Measurements from ENCODE around the gene FOXN3. TPM values are rescaled to one million over a fixed set of nuclear protein-coding genes. Genes with fewer than 3 reads are reported as not detected.

The FOXN3 gene
- polyA plus RNA-seq, 2 of the 4 experiments (the other 2 are of a cell fraction), result 6.0 to 6.4 TPM

GRCh38 chr14:89249972-89250654, 166.9 kb downstream of the FOXN3 start:
- no peak for FAIRE-seq

GRCh38 chr14:89249065-89249695, 167.9 kb downstream of the FOXN3 start:
- no peak for ATAC-seq
- 72% methylated on average over 7 of the region's 7 CpGs for WGBS (ENCODE audit: missing lambda C conversion rate)
- H3K4me2 ChIP-seq, result no peak overlapping the region

More at GRCh38 chr14:89249972-89250654, 166.9 kb downstream of the FOXN3 start:
- Histone ChIP-seq H3K4me1 (0 out of 3 replicates have a peak, but pooled peaks cover 3% of the 10 kb centered on the region), H3K4me2 (no peak overlapping the region), H3K4me3 (no peak overlapping the region), H3K27ac (no peak overlapping the region), H3K9me3 (no peaks in the 10 kb centered on the region)
- no peak for DNase-seq (ENCODE audit: low read depth in 1 of 2, low spot score in 1 of 2)
- CTCF ChIA-PET, result interaction anchor here (0.9 to 1.3 kb wide), 2 partner anchors 11 to 209 kb away, joined by 3 read pairs; no protein-coding TSS in a partner anchor
- ATAC-seq, result no peak
- POLR2A ChIA-PET, result no interaction called here
- 28% methylated on average over 1 of the region's 1 CpG for WGBS (ENCODE audit: missing lambda C conversion rate)
- TF ChIP-seq TP53 (CRISPR knock-in tag; IDR thresholded peaks at IDR 0.05) (no peak), HOXA7 (CRISPR knock-in tag; IDR thresholded peaks at IDR 0.05) (no peak), E2F6 (IDR thresholded peaks at IDR 0.05; ENCODE audit: borderline replicate concordance, low read depth) (no peak), MAX (IDR thresholded peaks at IDR 0.05) (no peak), HEYL (CRISPR knock-in tag; IDR thresholded peaks at IDR 0.05) (no peak), HOXB13 (CRISPR knock-in tag; IDR thresholded peaks at IDR 0.05; ENCODE audit: low read depth) (no peak), NR3C1 (IDR thresholded peaks at IDR 0.05) (no peak), CBX2 (IDR thresholded peaks at IDR 0.05; ENCODE audit: borderline replicate concordance, low read depth) (no peak), KDM1A (IDR thresholded peaks at IDR 0.05; ENCODE audit: low read depth) (no peak), SREBF2 (IDR thresholded peaks at IDR 0.05) (no peak), CTCF (IDR thresholded peaks at IDR 0.05) (no peak), MAFK (IDR thresholded peaks at IDR 0.05; ENCODE audit: partially characterized antibody) (no peak), RNF2 (IDR thresholded peaks at IDR 0.05; ENCODE audit: borderline replicate concordance, low read depth) (no peak), POLR2AphosphoS2 (conservative IDR thresholded peaks at IDR 0.05; ENCODE audit: low read length) (no peak), TFCP2L1 (CRISPR knock-in tag; IDR thresholded peaks at IDR 0.05) (no peak), EHF (CRISPR knock-in tag; IDR thresholded peaks at IDR 0.05) (no peak)

GRCh38 chr14:89248411-89249064, 168.5 kb downstream of the FOXN3 start:
- Histone ChIP-seq H3K4me3 (no peak overlapping the region), H3K4me1 (0 out of 3 replicates have a peak, but pooled peaks cover 3% of the 10 kb centered on the region), H3K9me3 (no peaks in the 10 kb centered on the region), H3K4me2 (no peak overlapping the region), H3K27ac (no peak overlapping the region)
- 58% methylated on average over 5 of the region's 5 CpGs for WGBS (ENCODE audit: missing lambda C conversion rate)
- no peak for ATAC-seq
- CTCF ChIA-PET, result interaction anchor here (1.0 to 1.3 kb wide), 3 partner anchors 20 to 208 kb away, joined by 3 to 5 read pairs (median 3); no protein-coding TSS in a partner anchor
- FAIRE-seq, result no peak
- TF ChIP-seq PHF8 (IDR thresholded peaks at IDR 0.05; ENCODE audit: borderline replicate concordance, low read depth) (no peak), USF2 (IDR thresholded peaks at IDR 0.05) (no peak), BCL3 (IDR thresholded peaks at IDR 0.05) (no peak), ESRRA (IDR thresholded peaks at IDR 0.05; ENCODE audit: borderline replicate concordance, low read length) (no peak), POLR2A (IDR thresholded peaks at IDR 0.05; ENCODE audit: low read length) (no peak)
- DNase-seq (ENCODE audit: low read depth in 1 of 2, low spot score in 1 of 2), result no peak
- POLR2A ChIA-PET, result no interaction called here

More at GRCh38 chr14:89249065-89249695, 167.9 kb downstream of the FOXN3 start:
- FAIRE-seq, result no peak
- ChIA-PET CTCF (interaction anchor here (0.9 to 1.3 kb wide), 3 partner anchors 10 to 208 kb away, joined by 3 to 5 read pairs (median 3); no protein-coding TSS in a partner anchor), POLR2A (no interaction called here)
- TF ChIP-seq CHD4 (IDR thresholded peaks at IDR 0.05; ENCODE audit: borderline replicate concordance) (no peak), FOXS1 (CRISPR knock-in tag; IDR thresholded peaks at IDR 0.05) (no peak), CHD2 (IDR thresholded peaks at IDR 0.05; ENCODE audit: low read length, partially characterized antibody) (no peak), EHMT2 (IDR thresholded peaks at IDR 0.05; ENCODE audit: low read depth) (no peak), HDAC2 (IDR thresholded peaks at IDR 0.05) (no peak), JUNB (IDR thresholded peaks at IDR 0.05) (no peak), SMC3 (IDR thresholded peaks at IDR 0.05) (no peak), KDM5A (IDR thresholded peaks at IDR 0.05) (no peak), EHF (CRISPR knock-in tag; IDR thresholded peaks at IDR 0.05) (no peak), NR3C1 (IDR thresholded peaks at IDR 0.05) (no peak)
- Histone ChIP-seq H3K27ac (no peak overlapping the region), H3K4me3 (no peak overlapping the region), H3K9me3 (no peaks in the 10 kb centered on the region), H3K4me1 (0 out of 3 replicates have a peak, but pooled peaks cover 3% of the 10 kb centered on the region)
- DNase-seq (ENCODE audit: low read depth in 1 of 2, low spot score in 1 of 2), result no peak
